IPS-11a (cell line): ENCODE measurements around the gene BCAR3.
"Not testable (repeated sequence)": the region's sequence is repeated elsewhere in the genome, so short reads cannot be mapped to it uniquely, and the experiment has no call there.

Experiments used
- H3K4me3 ChIP-seq: one replicate; pipeline ENCODE4 v1.5.1; 2013; ENCODE audit warnings: low read depth, low read length, control low read depth

BCAR3 gene

DNA sequence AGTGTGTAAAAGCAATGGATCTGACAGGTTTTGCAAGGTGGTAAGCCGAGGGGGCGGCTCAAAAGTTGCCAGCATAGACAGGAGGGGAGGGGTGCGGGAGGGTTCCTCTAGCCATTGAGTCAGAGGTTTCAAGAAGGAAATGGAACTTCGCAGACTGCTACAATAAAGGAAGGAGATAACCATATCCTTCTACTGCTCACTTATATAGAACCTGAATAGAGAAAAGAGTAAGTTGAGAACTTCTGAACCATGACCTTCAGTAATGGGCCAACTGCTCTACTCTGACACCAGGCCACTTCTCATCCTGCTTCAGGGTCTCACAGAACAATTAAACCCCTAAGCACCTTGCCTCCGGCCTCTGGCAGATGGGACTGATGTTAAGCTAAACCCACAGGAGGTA is 26.3 kb upstream of the BCAR3 start:
- no peak overlapping the region for H3K4me3 ChIP-seq

GRCh38 chr1:93705892-93706500 is 24.4 kb upstream of the BCAR3 start:
- H3K4me3 ChIP-seq = no peak overlapping the region

- H3K4me3 ChIP-seq = no peak overlapping the region
Measured at GRCh38 chr1:93704052-93704451, 22.4 kb upstream of the BCAR3 start.

GRCh38 chr1:93703643-93704042 is 22.0 kb upstream of the BCAR3 start:
- no peak overlapping the region for H3K4me3 ChIP-seq

DNA sequence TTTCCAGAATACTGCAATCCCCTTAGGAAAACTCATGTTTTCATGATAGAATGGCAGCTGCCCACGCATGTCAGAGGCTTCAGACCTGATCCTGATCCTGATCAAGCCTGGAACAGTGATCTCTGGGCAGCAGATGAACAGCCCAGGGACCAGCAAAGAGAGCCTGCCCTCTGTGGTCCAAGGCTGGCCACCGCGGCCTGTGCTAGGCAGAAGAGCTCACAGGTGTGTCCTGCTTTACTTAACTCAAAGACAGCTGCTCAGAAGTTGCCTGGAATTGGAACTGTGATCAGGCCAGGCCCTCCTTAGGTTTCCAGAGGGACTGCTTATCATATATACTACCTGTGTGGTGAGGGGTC is 21.2 kb upstream of the BCAR3 start:
- no peak overlapping the region for H3K4me3 ChIP-seq

DNA sequence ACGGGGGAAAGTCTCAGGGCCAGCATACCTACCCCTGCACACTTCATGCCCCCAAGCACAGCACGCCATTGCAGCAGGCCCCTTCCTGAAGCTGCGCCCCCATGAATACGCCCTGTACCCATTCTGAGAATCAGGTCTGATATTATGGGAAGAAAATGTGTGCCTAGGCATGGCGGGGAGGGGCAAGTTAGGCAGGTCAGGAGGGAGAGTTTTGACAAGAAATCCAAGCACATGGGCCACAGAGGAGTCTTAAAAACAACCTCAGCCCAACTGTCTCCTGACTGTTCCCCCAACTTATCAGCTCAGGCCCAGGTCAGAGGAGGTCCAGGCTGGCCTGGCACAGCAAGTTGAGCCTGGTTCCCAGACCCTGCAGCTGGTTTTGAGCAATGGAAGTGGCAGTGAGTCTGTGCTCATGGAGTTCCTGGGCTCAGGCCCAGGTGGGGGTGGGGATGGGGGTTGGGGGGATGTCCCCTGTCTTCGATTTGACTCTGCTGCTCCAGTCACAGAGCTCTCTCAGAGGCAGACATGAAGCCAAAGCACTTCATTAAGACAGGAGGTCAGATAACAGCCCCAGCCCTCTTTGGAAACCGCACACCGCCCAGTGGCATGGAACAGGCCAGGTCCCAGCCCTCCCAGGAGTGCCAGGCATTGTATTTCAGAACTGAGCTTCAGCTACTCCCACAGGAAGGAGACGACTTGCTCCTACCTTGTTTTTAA is 20.6 kb upstream of the BCAR3 start:
- H3K4me3 ChIP-seq = no peak overlapping the region

GRCh38 chr1:93701629-93702028 is 20.0 kb upstream of the BCAR3 start:
- no peak overlapping the region for H3K4me3 ChIP-seq

DNA sequence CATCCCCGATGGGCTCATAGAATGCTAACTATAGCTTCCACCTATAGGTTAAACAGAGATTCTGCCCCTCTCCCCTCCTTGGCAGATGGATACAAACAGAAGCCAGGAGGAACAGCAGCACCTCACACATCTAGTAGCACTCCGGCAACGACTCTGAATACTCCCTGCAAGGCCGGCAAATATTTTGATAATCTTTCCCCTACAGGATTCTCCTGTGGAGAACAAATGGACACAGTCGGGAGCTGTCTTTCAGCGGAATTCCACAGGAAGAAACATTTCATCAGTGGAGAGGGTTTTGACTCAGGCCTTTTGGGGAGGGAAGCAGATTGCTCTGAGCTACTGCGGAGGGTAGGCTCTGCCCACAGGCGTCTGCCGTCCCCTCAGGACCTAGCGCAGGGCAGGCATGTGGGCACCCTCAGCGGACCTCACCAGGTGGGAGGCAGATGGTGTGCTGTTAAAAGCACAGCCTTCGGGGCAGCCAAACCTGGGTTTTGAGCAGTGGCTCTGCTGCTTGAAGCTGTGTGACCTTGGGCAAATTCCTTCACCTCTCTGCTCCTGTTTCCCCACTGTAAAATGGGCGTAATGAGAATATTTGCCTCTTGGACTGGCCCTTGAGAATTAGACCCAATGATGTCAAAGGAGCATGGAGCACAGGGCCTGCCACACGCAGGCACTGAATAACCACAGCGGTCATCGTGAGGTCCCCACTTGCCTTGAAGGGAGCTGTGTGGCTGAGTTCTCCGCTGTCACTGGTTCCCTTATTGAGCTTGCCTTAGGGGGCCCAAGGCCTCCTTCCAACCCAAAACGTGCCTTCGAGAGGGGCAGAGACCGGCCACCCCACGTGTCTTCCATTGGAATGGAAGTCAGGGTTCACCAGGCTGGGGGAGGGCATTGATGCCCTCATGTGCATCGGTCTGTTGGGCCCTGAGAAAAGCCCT is 19.2 kb upstream of the BCAR3 start:
- no peak overlapping the region for H3K4me3 ChIP-seq

GRCh38 chr1:93699503-93700168 is 18.0 kb upstream of the BCAR3 start:
- H3K4me3 ChIP-seq = no peak overlapping the region

DNA sequence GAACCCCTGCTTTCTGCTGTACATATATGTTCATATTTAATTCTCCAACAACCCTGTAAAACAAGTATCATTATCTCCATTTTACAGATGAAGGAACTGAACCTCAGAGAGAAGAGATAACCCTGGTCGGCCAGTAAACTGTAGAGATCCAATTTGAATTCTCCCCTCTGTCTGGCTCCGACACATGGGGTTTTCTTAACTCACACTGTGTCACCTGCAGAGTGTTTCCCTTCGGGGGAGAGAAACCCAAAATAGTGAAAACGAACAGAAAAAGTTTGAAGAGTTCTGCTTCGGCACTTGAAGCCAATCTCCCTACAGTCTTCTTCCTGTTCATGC is 17.4 kb upstream of the BCAR3 start:
- no peak overlapping the region for H3K4me3 ChIP-seq

GRCh38 chr1:93698329-93699048 is 16.9 kb upstream of the BCAR3 start:
- no peak overlapping the region for H3K4me3 ChIP-seq

DNA sequence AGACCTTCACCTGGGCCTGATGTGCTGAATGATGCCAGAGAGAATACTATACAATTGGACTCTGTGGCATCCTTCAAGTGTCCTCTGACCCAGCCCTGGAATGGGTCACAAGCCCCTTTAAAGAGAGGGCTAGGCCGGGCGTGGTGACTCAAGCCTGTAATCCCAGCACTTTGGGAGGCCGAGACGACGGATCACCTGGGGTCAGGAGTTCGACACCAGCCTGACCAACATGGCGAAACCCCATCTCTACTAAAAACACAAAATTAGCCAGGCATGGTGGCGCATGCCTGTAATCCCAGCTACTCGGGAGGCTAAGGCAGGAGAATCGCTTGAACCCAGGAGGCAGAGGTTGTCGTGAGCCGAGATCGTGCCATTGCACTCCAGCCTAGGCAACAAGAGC is 15.9 kb upstream of the BCAR3 start:
- H3K4me3 ChIP-seq = not testable (repeated sequence)

DNA sequence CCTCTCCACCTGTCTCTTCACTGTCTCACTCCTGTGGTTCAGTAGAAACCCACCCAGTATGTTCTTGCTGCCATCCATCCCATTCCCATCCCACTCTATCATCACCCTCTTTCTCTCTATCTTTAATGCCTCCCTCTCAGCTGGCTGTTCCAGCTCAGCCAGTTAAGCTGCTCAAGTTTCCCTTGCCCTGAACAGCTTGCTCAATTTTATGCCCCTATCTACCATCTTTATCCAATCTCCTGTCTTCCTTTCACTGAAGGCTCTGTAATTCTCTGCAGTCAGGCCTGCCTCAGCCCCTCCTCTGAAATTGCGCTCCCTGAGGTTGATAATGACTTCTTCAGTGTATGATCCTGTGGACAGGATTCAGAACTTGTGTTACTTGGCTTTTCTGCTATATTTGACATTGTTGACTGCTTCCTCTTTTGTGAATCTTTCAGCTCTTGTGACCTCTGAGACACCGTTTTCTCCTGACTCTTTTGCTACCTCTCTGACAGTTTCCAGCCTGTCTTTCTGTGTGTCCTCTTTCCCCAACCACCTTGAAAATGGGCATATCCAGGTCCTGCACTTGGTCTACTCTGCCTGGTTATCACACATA is 13.9 kb upstream of the BCAR3 start:
- no peak overlapping the region for H3K4me3 ChIP-seq

GRCh38 chr1:93694819-93695218 is 13.2 kb upstream of the BCAR3 start:
- no peak overlapping the region for H3K4me3 ChIP-seq

DNA sequence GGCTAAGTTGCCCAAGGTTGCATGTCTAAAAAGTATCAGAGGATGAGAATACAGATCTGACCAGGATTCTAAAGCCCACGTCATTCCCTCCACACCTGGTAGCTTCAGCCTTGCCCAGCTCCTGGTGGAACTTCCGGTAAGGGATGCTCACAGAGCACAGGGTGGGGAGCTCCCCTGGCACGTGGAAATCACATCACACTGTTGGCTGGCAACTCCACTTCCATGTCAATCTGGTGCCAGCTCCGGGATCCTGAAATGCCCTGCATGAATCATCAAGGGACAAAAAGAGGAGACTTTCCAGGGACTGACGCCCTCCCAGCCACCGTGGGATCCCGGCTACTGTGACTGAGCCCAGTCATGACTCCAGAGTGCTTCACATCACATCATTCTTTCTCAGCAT is 12.4 kb upstream of the BCAR3 start:
- no peak overlapping the region for H3K4me3 ChIP-seq

- no peak overlapping the region for H3K4me3 ChIP-seq
Measured at GRCh38 chr1:93692983-93693591, 11.4 kb upstream of the BCAR3 start.

DNA sequence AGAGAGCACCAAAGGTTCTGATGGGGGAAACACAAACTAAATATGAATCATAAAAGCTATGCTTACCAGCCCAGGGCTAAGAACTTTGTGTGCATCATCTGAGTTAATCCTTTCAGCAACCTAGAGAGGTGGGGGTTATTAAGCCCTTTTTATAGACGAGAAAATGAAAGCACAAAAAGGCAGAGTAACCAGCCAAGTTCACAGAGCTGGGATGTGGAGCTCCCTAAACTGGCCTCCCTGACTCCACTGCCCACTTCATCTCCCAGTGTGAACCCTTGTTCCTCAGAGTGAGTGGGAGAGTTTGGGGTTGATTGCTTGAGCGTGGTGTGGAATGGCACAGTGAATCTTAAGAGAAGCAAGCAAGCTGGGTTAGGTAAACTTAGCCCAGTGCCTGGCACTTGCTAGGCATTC is 10.8 kb upstream of the BCAR3 start:
- H3K4me3 ChIP-seq = no peak overlapping the region

GRCh38 chr1:93692026-93692425 is 10.4 kb upstream of the BCAR3 start:
- no peak overlapping the region for H3K4me3 ChIP-seq

DNA sequence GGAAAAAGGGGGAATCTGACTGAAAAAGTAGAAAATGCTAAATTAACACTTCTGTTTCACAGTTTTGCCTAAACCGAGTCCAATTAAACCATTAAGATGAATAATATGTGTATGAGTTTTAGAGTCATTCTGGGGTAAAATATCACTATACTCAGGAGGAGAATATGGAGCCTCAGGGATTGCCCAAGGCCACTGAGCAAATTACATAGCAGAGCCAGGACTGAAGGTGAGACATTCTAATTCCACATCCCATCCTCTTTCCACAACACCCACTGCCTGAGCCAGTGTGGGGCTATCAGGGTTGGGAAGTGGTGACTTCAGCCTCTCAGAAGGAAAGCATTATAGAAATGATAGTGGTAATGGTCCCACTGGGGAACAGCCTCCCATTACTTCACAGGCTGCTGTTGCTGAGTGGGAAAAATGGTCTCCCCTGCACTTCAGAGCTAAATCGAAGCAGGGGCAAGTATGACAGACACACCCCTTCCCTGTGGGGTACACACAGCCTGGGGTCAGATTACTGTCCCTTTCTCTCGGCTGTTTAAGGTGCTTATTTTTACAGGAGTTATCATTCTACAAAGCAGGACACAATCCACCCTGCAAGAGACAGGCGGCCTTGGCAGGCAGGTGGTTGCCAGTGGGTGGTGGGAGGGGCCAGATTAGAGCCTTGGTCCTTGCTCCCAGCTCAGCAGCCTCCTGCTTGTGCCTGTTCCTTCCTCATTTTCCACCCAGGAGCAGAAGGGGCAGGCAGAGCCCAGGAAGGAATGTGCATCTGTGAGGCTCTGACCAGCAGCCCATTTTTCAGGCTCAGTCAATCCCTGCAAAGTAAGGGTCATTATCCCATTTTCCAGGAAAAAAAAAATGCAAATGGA is 9.5 kb upstream of the BCAR3 start:
- H3K4me3 ChIP-seq = no peak overlapping the region
